GM08714 (cell line): ENCODE data around the gene RAP1GAP.

ENCODE experiments used
- H3K4me3 ChIP-seq: fragments of 200-500 bp; sonication (Bioruptor generic); 2 replicates; pipeline ENCODE4 v1.5.1; 2014; ENCODE audit warnings: mild to moderate bottlenecking, low read length, inconsistent platforms
- ZNF274 ChIP-seq: IDR thresholded peaks from 2 replicates; pipeline ENCODE4 v1.6.1; 2012; ENCODE audit warnings: mild to moderate bottlenecking, low read depth, low read length

The RAP1GAP gene

GRCh38 chr1:21622466-21623315 is 46.5 kb downstream of the RAP1GAP start:
- no peak overlapping the region for H3K4me3 ChIP-seq
- no peak for TF ChIP-seq ZNF274

GRCh38 chr1:21621761-21622436 is 47.3 kb downstream of the RAP1GAP start:
- H3K4me3 ChIP-seq = no peak overlapping the region
- TF ChIP-seq ZNF274 = no peak

- TF ChIP-seq ZNF274 = no peak
- H3K4me3 ChIP-seq = no peak overlapping the region
Observed at GRCh38 chr1:21621051-21621450, 48.1 kb downstream of the RAP1GAP start.

- TF ChIP-seq ZNF274 = no peak
- H3K4me3 ChIP-seq = no peak overlapping the region
Observed at GRCh38 chr1:21620496-21620895, 48.7 kb downstream of the RAP1GAP start.

- H3K4me3 ChIP-seq = no peak overlapping the region
- no peak for TF ChIP-seq ZNF274
Observed at GRCh38 chr1:21620011-21620410, 49.1 kb downstream of the RAP1GAP start.

GRCh38 chr1:21619375-21619947 is 49.7 kb downstream of the RAP1GAP start:
- no peak for TF ChIP-seq ZNF274
- no peak overlapping the region for H3K4me3 ChIP-seq

GRCh38 chr1:21618561-21619374 is 50.4 kb downstream of the RAP1GAP start:
- no peak overlapping the region for H3K4me3 ChIP-seq
- TF ChIP-seq ZNF274 = no peak

- H3K4me3 ChIP-seq = no peak overlapping the region
- TF ChIP-seq ZNF274 = no peak
Observed at GRCh38 chr1:21618059-21618458, 51.1 kb downstream of the RAP1GAP start.

GRCh38 chr1:21617126-21617738 is 51.9 kb downstream of the RAP1GAP start:
- no peak overlapping the region for H3K4me3 ChIP-seq
- no peak for TF ChIP-seq ZNF274

GRCh38 chr1:21616372-21616771 is 52.8 kb downstream of the RAP1GAP start:
- H3K4me3 ChIP-seq = no peak overlapping the region
- no peak for TF ChIP-seq ZNF274

- H3K4me3 ChIP-seq = no peak overlapping the region
- TF ChIP-seq ZNF274 = no peak
Observed at GRCh38 chr1:21614419-21615115, 54.6 kb downstream of the RAP1GAP start.

- TF ChIP-seq ZNF274 = no peak
- H3K4me3 ChIP-seq = no peak overlapping the region
Observed at GRCh38 chr1:21613072-21613867, 55.9 kb downstream of the RAP1GAP start.
